Measurements from ENCODE around the gene ANKRD50.

The ANKRD50 gene

DNA sequence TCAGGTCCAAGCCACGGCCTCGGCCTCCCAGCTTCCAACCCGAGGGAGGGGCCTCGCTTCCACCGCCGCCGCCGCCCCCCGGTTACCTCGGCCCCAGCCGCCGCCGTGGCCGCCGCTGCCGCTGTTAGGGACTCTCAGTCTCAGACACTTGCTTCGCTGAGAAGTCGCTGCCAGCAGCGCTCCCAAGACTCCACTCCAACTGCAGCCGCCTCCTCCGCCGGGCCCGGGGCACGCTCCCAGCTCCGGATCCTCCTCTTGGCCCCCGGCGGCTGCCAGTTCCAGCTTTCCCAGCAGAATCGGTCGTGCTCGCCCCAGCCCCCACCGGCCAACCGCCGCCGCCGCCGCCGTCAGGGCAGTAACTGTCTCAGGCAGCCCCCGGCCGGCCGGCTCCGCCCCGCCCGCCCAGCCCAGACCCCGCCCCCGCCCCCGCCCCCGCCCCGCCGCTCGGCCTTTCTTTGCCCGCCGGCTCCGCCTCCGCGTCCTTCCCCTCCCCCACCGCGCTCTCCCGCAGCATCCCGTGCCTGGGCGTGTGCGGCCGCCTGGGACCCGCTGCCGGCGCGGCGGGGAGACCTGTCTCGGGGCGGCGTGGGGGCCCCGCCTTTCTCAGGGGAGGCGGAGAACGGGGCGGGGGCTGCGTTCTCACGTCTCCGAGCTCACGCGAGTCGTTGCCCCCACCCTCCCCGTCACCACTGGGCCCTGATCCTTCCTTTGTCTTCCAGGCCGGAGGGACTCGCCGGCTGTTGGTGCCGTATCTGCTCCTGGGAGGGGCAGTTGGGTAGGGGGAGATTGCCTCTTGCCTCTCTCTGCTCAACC lies at the start of gene ANKRD50:
Gene ANKRD50, minus strand, starts transcription at position 361 of the 813 bp plus-strand sequence. CDS start 2,221 bp downstream, outside the sequence.
- DNase-seq, result peak; percentile 93

- peak; percentile 14 for DNase-seq
These were observed 44.6 kb upstream of the ANKRD50 start for GRCh38 chr4:124757126-124757525.

GRCh38 chr4:124754681-124755080 lies 42.1 kb upstream of the ANKRD50 start:
- DNase-seq, result peak; percentile 31

DNA sequence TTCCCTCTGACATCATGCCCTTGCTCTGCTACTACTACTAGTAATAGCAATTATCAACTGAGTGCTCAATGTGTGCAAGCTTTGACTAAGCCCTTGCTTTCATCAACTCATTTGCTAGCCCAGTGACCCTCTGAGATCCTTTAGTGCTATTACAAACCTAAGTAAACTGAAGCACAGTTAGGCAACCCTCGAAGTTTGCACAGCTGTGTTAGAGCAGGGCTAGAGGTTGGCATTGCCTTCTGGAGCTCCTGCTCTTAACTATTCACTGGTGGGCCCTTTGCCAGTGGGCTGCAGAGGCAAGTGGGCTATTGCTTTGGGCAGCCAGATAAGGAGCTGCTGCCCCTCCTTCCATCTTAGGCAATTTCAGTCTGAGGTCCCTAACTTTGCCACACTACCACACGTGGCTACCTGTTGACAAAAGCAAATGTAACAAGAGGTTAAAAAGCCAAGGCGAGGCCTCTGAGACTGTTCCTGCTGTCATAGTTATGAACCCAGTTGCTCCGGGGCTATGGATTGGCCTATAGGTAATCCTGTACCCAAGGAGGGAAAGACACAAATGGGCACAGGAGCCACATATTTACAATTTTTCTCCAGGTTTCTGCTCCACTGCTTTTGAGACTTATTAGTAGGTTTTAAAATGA lies 41.5 kb upstream of the ANKRD50 start:
- DNase-seq, result no peak

- DNase-seq, result no peak
These were observed 36.9 kb upstream of the ANKRD50 start for GRCh38 chr4:124749421-124749820.

DNA sequence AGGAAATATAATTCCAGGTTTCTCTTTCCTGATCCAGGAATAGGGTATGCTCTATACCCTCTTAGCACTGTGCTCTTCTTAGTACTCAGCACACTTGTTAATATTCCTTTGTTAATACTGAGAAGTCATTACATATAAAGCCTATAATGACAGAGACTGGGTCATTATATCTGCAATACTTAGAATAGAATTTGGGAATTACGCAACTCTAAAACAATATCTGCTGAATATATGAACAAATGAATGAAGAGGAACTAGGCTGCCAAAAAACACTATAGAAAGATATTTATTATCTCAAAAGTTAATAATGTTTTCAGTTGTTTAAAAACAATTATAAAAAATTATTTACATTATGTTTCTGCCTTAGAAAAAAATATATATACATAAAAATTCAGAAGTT lies 36.4 kb upstream of the ANKRD50 start:
- no peak for DNase-seq

- no peak for DNase-seq
These were observed 33.7 kb upstream of the ANKRD50 start for GRCh38 chr4:124745985-124746801.

DNA sequence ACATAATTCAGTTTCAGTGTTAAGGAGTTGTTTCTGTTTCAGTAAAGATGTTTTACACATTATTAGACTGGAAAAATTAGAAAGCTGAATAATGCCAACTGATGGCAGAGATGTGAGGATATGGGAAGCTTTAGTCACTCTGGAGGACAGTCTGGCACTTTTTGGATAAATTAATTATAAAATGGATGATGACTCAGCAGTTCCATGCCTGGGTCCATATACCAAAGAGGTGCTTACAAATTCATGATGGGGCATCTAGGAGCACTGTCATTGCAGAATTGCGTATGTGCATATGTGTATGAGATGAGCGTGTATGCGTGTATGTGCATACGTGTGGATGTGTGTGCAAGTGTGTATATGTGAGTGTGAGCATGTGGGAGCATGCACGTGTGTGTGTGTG lies 31.2 kb upstream of the ANKRD50 start:
- no peak for DNase-seq

- no peak for DNase-seq
These were observed 28.0 kb upstream of the ANKRD50 start for GRCh38 chr4:124740501-124740900.

- no peak for DNase-seq
These were observed 26.5 kb upstream of the ANKRD50 start for GRCh38 chr4:124738994-124739393.

- no peak for DNase-seq
These were observed 25.1 kb upstream of the ANKRD50 start for GRCh38 chr4:124737619-124738018.

DNA sequence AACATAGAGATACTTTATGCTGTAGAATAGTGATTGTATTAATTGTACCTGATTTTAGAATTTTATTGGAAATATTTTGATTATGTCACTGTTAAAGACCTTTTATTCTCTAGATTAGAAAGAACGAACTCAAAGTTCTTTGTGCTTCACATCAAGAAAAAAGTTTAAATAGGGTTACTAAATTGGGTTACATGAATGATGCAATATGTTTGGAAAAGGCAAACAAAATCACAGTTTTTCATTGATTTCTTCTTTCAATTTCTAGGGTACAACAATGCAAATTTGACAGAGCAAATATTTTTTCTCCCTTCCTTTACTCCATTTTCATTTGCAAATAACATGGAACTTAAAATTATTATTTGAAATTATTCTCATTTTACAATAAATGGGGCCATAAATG lies 24.0 kb upstream of the ANKRD50 start:
- DNase-seq, result no peak

DNA sequence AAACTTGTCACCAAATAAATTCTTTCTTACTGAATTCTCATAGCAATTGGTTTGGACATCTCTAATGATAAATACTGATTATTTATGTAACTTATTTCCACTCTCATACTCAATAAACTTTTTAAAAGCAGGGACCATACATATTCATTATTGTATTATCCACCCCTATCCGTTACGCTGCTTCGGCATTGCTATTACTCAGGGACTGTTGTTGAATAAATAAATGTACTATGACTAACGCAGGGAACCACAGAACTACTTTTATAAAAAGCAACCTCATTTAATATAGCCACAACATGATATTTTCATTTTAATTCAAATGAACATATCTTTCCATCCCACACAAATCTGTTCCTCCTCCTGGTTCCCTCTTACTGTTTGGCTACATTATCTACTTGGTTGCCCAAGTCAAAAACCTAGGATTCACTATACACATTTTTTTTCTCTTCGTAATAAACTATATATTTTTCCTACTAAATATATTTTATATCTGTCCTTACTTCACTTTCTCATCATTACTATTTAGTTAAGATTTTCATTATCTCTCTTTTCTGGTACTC lies 14.9 kb upstream of the ANKRD50 start:
- DNase-seq, result no peak

- DNase-seq, result no peak
These were observed 13.7 kb upstream of the ANKRD50 start for GRCh38 chr4:124726269-124726668.

DNA sequence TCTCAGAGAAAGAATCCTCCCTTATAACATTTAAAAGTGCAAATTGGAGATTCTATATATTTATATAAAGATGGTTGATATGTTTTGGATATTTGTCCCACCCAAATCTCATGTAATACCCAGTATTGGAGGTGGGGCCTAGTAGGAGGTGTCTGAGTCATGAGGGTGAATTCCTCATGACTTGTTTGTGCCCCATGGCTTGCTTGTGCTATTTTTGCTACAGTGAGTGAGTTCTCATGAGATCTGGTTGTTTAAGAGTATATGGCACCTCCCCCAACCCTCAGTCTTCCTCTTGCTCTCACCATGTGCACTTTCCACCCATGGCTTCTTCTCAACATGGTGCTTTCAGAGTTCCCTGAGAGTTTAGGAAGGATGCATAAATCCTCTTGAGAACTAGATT lies 9.5 kb upstream of the ANKRD50 start:
- DNase-seq, result no peak

- no peak for DNase-seq
These were observed 4.6 kb upstream of the ANKRD50 start for GRCh38 chr4:124717101-124717500.

GRCh38 chr4:124713185-124713592 lies 657 bp upstream of the ANKRD50 start:
- peak; percentile 81 for DNase-seq

GRCh38 chr4:124711471-124712371 lies 811 bp downstream of the ANKRD50 start:
- peak; percentile 67 for DNase-seq

DNA sequence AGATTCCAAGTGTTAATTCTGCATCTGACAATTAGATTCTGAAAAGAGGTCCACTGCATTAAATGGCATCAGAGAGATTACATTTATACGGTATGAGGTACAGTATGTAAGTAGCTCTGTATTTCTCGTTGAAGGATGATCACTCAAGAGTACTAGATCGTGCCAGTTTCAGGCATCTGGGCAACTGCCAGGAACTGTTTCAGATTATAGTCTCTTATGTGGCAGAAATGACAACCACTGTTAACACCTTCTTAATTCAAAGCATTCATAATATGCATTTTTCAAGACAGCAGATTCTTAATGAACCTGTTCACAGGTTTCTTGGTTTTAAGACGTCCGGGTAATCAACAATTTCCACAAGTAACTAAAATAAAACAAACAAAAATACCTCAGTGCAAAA lies 1.6 kb downstream of the ANKRD50 start:
- peak; percentile 13 for DNase-seq

GRCh38 chr4:124710015-124710741 lies 2.4 kb downstream of the ANKRD50 start:
- peak; percentile 32 for DNase-seq
